ENCODE measurements around the gene HMCN2.

HMCN2 gene

GRCh38 chr9:130377612-130378011 is 112.1 kb downstream of the HMCN2 start:
- DNase-seq: no peak

DNA sequence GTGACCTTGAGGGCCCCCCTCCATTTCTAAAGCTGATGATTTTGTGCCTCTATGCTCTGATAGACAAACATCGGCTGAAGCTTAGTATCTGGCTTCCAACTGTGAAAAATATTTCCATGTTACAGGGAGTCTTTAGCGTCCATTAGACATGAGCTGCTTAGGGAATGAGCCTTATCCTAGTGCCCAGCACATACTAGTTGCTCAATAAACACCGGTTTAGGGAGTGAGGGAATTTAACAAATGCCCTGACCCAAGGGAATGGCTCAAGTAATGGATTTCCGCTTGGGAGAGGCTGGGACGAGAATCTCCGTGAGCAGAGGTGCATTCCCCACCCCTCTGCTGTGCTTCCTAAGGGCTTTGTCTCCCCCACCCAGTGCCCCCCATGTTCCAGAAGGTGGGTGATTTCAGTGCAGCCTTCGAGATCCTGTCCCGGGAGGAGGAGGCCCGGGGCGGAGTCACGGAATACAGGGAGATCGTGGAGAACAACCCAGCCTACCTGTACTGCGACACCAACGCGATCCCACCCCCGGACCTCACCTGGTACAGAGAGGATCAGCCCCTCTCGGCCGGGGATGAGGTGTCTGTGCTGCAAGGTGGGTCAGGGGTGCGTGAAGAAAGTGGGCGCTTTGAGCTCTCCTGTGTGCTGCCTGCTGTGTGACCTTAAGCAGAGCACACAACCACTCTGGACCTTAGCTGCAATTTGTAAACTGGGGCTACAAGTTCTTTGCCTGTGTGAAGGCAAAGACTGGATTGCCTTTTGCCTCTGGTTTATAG is 113.5 kb downstream of the HMCN2 start:
- no peak for DNase-seq

GRCh38 chr9:130379649-130379970 is 114.0 kb downstream of the HMCN2 start:
- no peak for DNase-seq

GRCh38 chr9:130380920-130381469 is 115.4 kb downstream of the HMCN2 start:
- DNase-seq: no peak

DNA sequence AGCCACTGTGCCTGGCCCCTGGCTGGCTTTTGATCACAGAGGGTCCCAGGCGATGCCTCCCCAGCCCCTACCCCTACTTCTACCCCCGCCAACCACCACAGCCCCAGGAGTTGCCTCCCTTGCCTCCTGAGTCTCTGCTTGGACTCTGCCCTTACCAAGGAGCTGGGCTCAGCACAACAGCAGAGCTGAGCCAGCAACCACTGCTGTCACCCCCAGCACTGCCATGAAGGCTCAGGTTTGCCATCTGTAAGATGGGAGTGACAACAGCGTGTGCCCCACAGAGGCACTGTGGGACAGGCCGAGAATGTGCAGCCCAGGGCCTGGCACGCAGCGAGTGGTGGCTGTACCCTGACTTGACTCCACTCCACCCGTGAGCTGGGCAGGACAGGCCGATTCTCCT is 116.1 kb downstream of the HMCN2 start:
- no peak for DNase-seq

DNA sequence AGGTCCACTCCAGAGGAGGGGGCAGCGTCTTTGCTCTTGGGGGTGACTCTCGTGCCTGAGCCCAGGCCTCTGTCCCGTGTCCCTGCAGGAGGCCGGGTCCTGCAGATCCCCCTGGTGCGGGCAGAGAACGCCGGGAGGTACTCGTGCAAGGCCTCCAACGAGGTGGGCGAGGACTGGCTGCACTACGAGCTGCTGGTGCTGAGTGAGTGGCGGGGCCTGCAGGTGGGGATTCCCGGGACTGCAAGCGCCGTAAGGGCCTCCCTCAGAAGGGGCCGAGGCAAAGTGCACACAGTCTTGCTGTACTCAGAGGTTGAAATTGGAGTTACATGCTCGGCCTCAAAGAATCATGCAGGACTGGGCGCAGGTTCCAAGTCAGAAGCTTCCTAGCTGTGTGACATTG is 116.5 kb downstream of the HMCN2 start:
- DNase-seq: no peak

GRCh38 chr9:130382636-130383349 is 117.2 kb downstream of the HMCN2 start:
- DNase-seq: no peak

DNA sequence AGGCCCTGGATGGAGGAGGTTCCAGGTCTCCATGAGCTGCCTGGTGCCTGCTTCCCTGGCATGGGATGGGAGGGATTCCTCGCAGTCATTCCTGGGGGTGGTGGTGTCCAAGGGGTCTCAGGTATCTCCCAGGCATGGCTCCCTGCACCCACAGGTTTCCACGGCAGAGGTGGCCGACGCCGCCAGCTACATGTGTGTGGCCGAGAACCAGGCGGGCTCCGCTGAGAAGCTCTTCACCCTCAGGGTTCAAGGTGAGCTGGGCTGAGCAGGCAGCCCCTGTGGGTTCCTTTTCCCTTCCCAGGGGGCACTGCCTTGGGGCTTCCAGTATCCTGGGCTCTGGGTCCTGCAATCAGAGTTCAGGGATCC is 117.8 kb downstream of the HMCN2 start:
- no peak for DNase-seq

DNA sequence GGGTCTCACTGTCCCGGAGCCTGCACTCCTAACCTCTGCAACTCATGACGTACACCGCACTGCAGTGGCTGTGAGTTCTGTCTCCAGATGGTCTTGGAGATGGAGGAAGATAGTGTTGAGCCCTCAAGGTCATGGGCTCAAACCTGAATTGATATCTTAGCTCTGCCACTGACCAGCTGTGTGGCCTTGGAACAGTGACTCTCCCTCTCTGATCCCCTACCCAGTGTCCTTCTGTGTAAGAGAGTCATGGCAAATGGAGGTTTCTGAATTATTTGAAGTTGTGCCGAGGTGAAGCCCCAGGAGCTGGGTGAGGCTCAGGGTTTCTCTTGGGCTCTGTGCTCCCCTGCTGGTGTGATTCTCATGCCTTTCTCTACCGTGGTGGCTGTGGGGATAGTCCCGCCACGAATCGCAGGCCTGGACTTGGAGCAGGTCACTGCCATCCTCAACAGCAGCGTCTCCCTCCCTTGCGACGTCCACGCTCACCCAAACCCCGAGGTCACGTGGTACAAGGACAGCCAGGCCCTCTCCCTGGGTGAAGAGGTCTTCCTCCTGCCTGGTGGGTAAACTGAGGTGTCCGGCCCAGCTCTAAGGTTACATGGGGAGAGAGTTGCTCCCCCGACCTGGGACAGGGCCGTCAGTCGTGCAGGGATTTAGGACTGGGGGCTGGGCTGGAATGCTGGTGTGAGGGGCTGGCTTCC is 118.6 kb downstream of the HMCN2 start:
- DNase-seq: no peak

GRCh38 chr9:130385257-130385656 is 119.7 kb downstream of the HMCN2 start:
- no peak for DNase-seq

DNA sequence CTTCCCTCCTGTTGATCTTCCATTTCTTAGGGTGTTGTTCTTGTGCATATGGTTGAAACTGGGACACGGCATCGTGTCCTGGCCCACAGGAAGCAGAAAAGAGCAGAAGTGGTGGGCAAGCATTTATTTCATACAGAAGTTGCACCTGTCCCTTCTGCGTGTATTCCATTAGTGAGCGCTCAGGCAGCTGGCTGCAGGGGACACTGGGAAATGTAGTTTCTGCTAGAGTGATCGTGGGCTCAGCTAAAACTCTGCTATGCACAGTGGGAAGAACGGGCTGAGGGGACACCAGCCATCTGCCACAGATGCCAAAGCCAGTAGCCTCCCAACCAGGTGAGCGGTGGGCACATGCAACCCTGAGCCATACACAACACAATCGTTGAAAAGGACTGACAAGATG is 121.8 kb downstream of the HMCN2 start:
- no peak for DNase-seq

- no peak for DNase-seq
Measured at GRCh38 chr9:130387905-130388304, 122.3 kb downstream of the HMCN2 start.

DNA sequence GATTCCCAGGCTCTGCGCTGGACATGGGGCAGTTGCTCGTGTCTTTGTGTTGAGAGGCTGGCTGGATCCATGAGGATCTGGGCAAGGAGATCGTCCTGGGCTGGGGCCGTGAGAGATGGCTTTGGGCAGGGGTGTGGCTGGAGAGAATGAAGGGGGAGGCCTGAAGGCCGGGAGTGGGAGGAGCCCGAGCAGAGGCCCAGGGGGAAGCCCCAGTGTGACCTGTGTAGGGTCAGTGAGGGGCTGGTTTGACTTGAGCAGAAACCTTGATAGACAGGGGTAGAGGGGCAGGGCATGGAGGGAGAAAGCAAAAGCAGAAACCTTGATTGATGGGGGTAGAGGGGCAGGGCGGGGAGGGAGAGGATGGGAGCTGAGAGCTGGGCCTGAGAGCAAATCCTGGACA is 124.8 kb downstream of the HMCN2 start:
- DNase-seq: no peak

- no peak for DNase-seq
Measured at GRCh38 chr9:130390986-130391385, 125.4 kb downstream of the HMCN2 start.

GRCh38 chr9:130391866-130392265 is 126.3 kb downstream of the HMCN2 start:
- no peak for DNase-seq

DNA sequence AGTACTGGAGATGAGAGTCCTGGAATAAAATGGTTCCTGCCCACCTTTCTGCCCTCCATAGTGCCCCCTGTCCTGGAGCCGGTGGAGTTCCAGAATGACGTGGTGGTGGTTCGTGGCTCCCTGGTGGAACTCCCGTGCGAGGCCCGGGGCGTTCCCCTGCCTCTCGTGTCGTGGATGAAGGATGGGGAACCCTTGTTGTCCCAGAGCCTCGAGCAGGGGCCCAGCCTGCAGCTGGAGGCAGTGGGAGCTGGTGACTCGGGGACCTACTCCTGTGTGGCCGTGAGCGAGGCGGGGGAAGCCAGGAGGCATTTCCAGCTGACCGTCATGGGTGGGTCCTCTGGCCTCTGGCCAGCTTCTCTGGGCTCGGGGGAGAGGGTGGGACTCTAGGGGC is 128.1 kb downstream of the HMCN2 start:
- no peak for DNase-seq

GRCh38 chr9:130394320-130394719 is 128.8 kb downstream of the HMCN2 start:
- no peak for DNase-seq

DNA sequence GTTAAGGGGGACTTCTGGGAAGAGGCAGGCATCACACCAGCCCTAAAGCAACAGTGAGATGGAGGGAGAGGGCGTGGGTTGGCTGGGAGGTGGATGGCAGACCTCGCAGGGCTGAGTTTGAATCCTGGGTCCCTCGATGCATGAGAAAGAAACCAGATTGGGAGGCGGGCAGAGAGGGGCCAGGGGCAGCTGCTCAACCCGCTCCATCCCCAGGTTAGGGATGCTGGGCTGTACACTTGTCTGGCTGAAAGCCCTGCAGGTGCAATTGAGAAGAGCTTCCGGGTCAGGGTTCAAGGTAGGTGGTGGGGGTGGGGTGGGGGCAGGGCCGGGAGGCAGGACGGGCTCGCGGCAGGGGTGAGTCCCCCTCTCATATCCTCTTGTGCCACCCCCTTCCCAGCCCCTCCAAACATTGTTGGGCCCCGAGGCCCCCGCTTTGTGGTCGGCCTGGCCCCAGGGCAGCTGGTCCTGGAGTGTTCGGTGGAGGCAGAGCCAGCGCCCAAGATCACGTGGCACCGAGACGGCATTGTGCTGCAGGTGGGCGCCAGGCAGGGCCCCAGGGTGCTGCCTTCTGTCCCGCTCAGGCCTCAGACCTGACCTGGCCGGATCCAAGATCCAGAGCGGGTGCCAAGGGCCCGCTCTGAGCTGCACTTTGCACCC is 129.4 kb downstream of the HMCN2 start:
- DNase-seq: no peak

DNA sequence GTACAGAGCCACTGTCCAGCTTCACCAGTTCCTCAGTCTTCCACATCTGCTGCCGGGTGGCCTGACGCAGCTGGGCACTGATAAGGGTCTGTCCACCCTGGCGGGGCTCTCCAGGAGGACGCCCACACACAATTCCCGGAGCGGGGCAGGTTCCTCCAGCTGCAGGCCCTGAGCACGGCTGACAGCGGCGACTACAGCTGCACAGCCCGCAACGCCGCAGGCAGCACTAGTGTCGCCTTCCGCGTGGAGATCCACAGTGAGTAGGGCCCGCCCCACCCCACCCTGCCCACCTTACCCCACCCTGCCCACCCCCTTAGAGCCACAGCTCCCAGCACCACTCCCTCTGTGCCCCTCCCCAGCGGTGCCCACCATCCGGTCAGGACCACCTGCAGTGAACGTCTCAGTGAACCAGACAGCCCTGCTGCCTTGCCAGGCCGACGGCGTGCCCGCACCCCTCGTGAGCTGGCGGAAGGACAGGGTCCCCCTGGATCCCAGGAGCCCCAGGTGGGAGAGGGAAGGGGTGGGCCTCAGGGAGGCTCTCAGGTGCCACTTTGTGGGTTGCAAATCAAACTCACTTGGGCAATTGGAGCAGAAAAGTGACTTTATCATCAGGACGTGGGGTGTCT is 130.4 kb downstream of the HMCN2 start:
- DNase-seq: no peak

DNA sequence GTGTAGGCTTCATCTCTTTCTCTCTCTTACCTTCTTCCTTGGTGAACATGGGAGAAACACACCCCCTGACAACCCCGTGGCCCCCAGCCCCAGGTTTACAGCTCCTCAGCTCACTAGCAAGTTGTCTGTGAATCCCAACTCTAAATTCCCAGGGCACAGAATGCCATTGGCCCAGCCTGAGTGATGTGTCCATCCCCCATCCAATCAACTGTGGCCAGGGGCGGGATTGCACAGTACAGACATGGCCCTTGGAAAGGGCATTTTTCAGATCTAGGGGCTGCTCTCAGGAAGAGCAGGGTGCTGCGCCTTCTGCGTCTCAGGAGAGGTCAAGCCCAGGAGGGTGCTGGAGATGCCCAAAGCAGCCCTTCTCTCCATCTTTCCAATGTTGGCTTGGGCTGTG is 131.0 kb downstream of the HMCN2 start:
- no peak for DNase-seq

GRCh38 chr9:130398487-130399240 is 133.1 kb downstream of the HMCN2 start:
- no peak for DNase-seq

- no peak for DNase-seq
Measured at GRCh38 chr9:130399768-130400167, 134.2 kb downstream of the HMCN2 start.

Data from activated CD4-positive, alpha-beta T cell treated with anti-CD3 and anti-CD28 coated beads, Interleukin-2, amount 50 U/mL, for 1 hour (primary cell).